RWPE2 (cell line): ENCODE data around the gene CFDP1.

Source experiments
- ATAC-seq: fragments of 200-7000 bp; cut with Tn5 transposase; 3 replicates; pipeline ENCODE4 v1.9.1; 2021; ENCODE audit warnings: low read depth
- DNase-seq: peaks from one replicate; pipeline ENCODE4 v3.0.0-alpha.2; 2020; ENCODE audit warnings: low spot score
- H3K27ac ChIP-seq: fragments of 450-650 bp; 2 replicates; pipeline ENCODE4 v1.5.1; 2017; ENCODE audit warnings: mild to moderate bottlenecking; ENCODE audit not compliant: poor library complexity, severe bottlenecking
- H3K27me3 ChIP-seq: fragments of 250-450 bp; sonication (Bioruptor Pico); 2 replicates; pipeline ENCODE4 v1.5.1; 2021; ENCODE audit warnings: mild to moderate bottlenecking, moderate library complexity; ENCODE audit not compliant: insufficient read depth, poor library complexity, severe bottlenecking
- H3K36me3 ChIP-seq: fragments of 250-450 bp; sonication (Bioruptor Pico); 2 replicates; pipeline ENCODE4 v1.5.1; 2020; ENCODE audit warnings: low read depth, mild to moderate bottlenecking, moderate library complexity
- H3K4me1 ChIP-seq: fragments of 250-450 bp; sonication (Bioruptor Pico); 2 replicates; pipeline ENCODE4 v1.5.1; 2021; ENCODE audit warnings: mild to moderate bottlenecking, moderate library complexity; ENCODE audit not compliant: insufficient read depth, poor library complexity, severe bottlenecking
- H3K4me3 ChIP-seq: fragments of 250-450 bp; sonication (Bioruptor Pico); 2 replicates; pipeline ENCODE4 v1.5.1; 2021; ENCODE audit warnings: mild to moderate bottlenecking, moderate library complexity; ENCODE audit not compliant: severe bottlenecking
- H3K9me3 ChIP-seq: fragments of 250-450 bp; sonication (Bioruptor Pico); 2 replicates; pipeline ENCODE4 v1.5.1; 2021; ENCODE audit warnings: mild to moderate bottlenecking, moderate library complexity; ENCODE audit not compliant: severe bottlenecking
- CTCF ChIP-seq: fragments of 450-650 bp; IDR thresholded peaks from one replicate; pipeline ENCODE4 v1.5.1; 2017; ENCODE audit warnings: mild to moderate bottlenecking, moderate library complexity; ENCODE audit not compliant: poor library complexity, severe bottlenecking

The CFDP1 gene

GRCh38 chr16:75362846-75363245 is 70.5 kb downstream of the CFDP1 start:
- DNase-seq (no peak), ATAC-seq (no peak)
- no peaks in the 10 kb centered on the region for H3K4me1 ChIP-seq
- TF ChIP-seq CTCF = no peak
- no peak overlapping the region for H3K27ac ChIP-seq
- no peaks in the 10 kb centered on the region for H3K27me3 ChIP-seq
- no peak overlapping the region for H3K4me3 ChIP-seq
- peaks cover 17% of the 10 kb centered on the region for H3K36me3 ChIP-seq
- H3K9me3 ChIP-seq = no peaks in the 10 kb centered on the region

- ATAC-seq = no peak
- TF ChIP-seq CTCF = no peak
- Histone ChIP-seq H3K27ac (no peak overlapping the region), H3K27me3 (no peaks in the 10 kb centered on the region), H3K4me3 (no peak overlapping the region), H3K36me3 (peaks cover 17% of the 10 kb centered on the region), H3K9me3 (no peaks in the 10 kb centered on the region), H3K4me1 (no peaks in the 10 kb centered on the region)
- no peak for DNase-seq
These were observed 71.4 kb downstream of the CFDP1 start for GRCh38 chr16:75361936-75362335.

- DNase-seq (no peak), ATAC-seq (no peak)
- Histone ChIP-seq H3K4me3 (no peak overlapping the region), H3K4me1 (peaks cover 20% of the 10 kb centered on the region), H3K27me3 (no peaks in the 10 kb centered on the region), H3K36me3 (peaks cover 20% of the 10 kb centered on the region), H3K27ac (no peak overlapping the region), H3K9me3 (no peaks in the 10 kb centered on the region)
- TF ChIP-seq CTCF = no peak
These were observed 79.1 kb downstream of the CFDP1 start for GRCh38 chr16:75354170-75354569.

GRCh38 chr16:75351183-75351582 is 82.1 kb downstream of the CFDP1 start:
- ATAC-seq (peak; percentile 99), DNase-seq (no peak)
- peaks cover 16% of the 10 kb centered on the region for H3K36me3 ChIP-seq
- H3K27me3 ChIP-seq = no peaks in the 10 kb centered on the region
- H3K4me3 ChIP-seq = no peak overlapping the region
- no peak for TF ChIP-seq CTCF
- H3K27ac ChIP-seq = peak overlapping the region; percentile 83
- H3K4me1 ChIP-seq = peaks cover 20% of the 10 kb centered on the region
- H3K9me3 ChIP-seq = no peaks in the 10 kb centered on the region

- Histone ChIP-seq H3K9me3 (no peaks in the 10 kb centered on the region), H3K27ac (no peak overlapping the region), H3K27me3 (no peaks in the 10 kb centered on the region), H3K4me3 (no peak overlapping the region), H3K36me3 (peaks cover 18% of the 10 kb centered on the region), H3K4me1 (peaks cover 42% of the 10 kb centered on the region)
- no peak for TF ChIP-seq CTCF
- no peak for ATAC-seq
- DNase-seq = no peak
These were observed 87.6 kb downstream of the CFDP1 start for GRCh38 chr16:75345711-75346110.
